Measurements from ENCODE around the gene PRKAG2.
A peak's percentile ranks its signal among the peaks of the same experiment; 100 is the strongest.
"Not testable (repeated sequence)": the region's sequence is repeated elsewhere in the genome, so short reads cannot be mapped to it uniquely, and the experiment has no call there.

Gene PRKAG2

GRCh38 chr7:151884312-151885201 is 7.6 kb upstream of the PRKAG2 start:
- DNase-seq: no peak

GRCh38 chr7:151883857-151884256 is 6.9 kb upstream of the PRKAG2 start:
- DNase-seq: no peak

GRCh38 chr7:151882734-151883133 is 5.8 kb upstream of the PRKAG2 start:
- no peak for DNase-seq

GRCh38 chr7:151880688-151881087 is 3.8 kb upstream of the PRKAG2 start:
- DNase-seq: no peak

- DNase-seq: no peak
Observed at GRCh38 chr7:151877911-151878835, 1.3 kb upstream of the PRKAG2 start.

GRCh38 chr7:151875942-151876898 is 695 bp downstream of the PRKAG2 start:
- DNase-seq: peak; percentile 8

- not testable (repeated sequence) for DNase-seq
Observed at GRCh38 chr7:151874479-151874878, 2.4 kb downstream of the PRKAG2 start.

- no peak for DNase-seq
Observed at GRCh38 chr7:151873402-151873965, 3.4 kb downstream of the PRKAG2 start.

- no peak for DNase-seq
Observed at GRCh38 chr7:151872531-151873401, 4.1 kb downstream of the PRKAG2 start.

- no peak for DNase-seq
Observed at GRCh38 chr7:151871904-151872303, 5.0 kb downstream of the PRKAG2 start.

- DNase-seq: no peak
Observed at GRCh38 chr7:151871189-151871735, 5.7 kb downstream of the PRKAG2 start.

GRCh38 chr7:151869968-151870918 is 6.7 kb downstream of the PRKAG2 start:
- DNase-seq: no peak

GRCh38 chr7:151869455-151869854 is 7.5 kb downstream of the PRKAG2 start:
- DNase-seq: no peak

GRCh38 chr7:151869109-151869428 is 7.8 kb downstream of the PRKAG2 start:
- no peak for DNase-seq

- no peak for DNase-seq
Observed at GRCh38 chr7:151868396-151869108, 8.4 kb downstream of the PRKAG2 start.

- no peak for DNase-seq
Observed at GRCh38 chr7:151867912-151868311, 9.0 kb downstream of the PRKAG2 start.

- no peak for DNase-seq
Observed at GRCh38 chr7:151866761-151867655, 9.9 kb downstream of the PRKAG2 start.

- no peak for DNase-seq
Observed at GRCh38 chr7:151866028-151866427, 10.9 kb downstream of the PRKAG2 start.

All from fibroblast of skin of abdomen (primary cell).